CD14-positive monocyte (primary cell): ENCODE results near the gene CLCNKA. TPM values are rescaled to one million over a fixed set of nuclear protein-coding genes. Genes with fewer than 3 reads are reported as not detected.
A peak's percentile ranks its signal among the peaks of the same experiment; 100 is the strongest.

Experiments used
- DNase-seq, 3 donors: peaks; one replicate each; pipeline ENCODE4 v3.0.0-alpha.2; 2011 to 2022
- H2AFZ ChIP-seq: 2 replicates; pipeline ENCODE4 v1.6.0; 2012; ENCODE audit warnings: mild to moderate bottlenecking, low read depth, low read length, inconsistent platforms; ENCODE audit not compliant: insufficient read depth, poor library complexity, severe bottlenecking
- H3K27ac ChIP-seq, 2 donors: 1 replicate in 1 of 2; 2 replicates in 1 of 2; pipeline ENCODE4 v1.5.1; 2012 to 2013; ENCODE audit warnings: low read length in 2 of 2, control low read depth in 1 of 2, inconsistent platforms in 1 of 2, low read depth in 1 of 2, mild to moderate bottlenecking in 1 of 2
- H3K27me3 ChIP-seq, 2 donors: one replicate each; pipeline versions ENCODE4 v1.6.0 to v1.6.1; 2011 to 2013; ENCODE audit warnings: low read length in 2 of 2; ENCODE audit not compliant: control insufficient read depth in 2 of 2, insufficient read depth in 2 of 2
- H3K36me3 ChIP-seq, 2 donors: replicated peaks in 1 of 2; 1 replicate in 1 of 2; 2 replicates in 1 of 2; pipeline versions ENCODE4 v1.5.1 to v1.6.1; 2012 to 2013; ENCODE audit warnings: low read length in 2 of 2, control low read depth in 1 of 2, inconsistent platforms in 1 of 2, mild to moderate bottlenecking in 1 of 2; ENCODE audit not compliant: insufficient read depth in 2 of 2, control insufficient read depth in 1 of 2
- H3K4me1 ChIP-seq, 2 donors: 1 replicate in 1 of 2; 2 replicates in 1 of 2; pipeline versions ENCODE4 v1.5.1 to v1.6.1; 2012 to 2013; ENCODE audit warnings: low read length in 2 of 2, control low read depth in 1 of 2, inconsistent platforms in 1 of 2, mild to moderate bottlenecking in 1 of 2, moderate library complexity in 1 of 2; ENCODE audit not compliant: insufficient read depth in 2 of 2, control insufficient read depth in 1 of 2
- H3K4me2 ChIP-seq: replicated peaks from 2 replicates; pipeline ENCODE3; 2012; ENCODE audit warnings: low read length, moderate library complexity, mild to moderate bottlenecking; ENCODE audit not compliant: poor library complexity, severe bottlenecking; ENCODE audit errors: extremely low read depth
- H3K4me3 ChIP-seq, 3 experiments: fragments of 200-600 bp in 1 of 3; sonication (generic) in 1 of 3; replicated peaks in 1 of 3; 1 replicate in 2 of 3; 2 replicates in 1 of 3; pipeline ENCODE4 v1.5.1; 2011 to 2013; ENCODE audit warnings: low read length in 3 of 3, mild to moderate bottlenecking in 3 of 3, control low read depth in 2 of 3, low read depth in 2 of 3, inconsistent platforms in 1 of 3, moderate library complexity in 1 of 3
- H3K79me2 ChIP-seq: 2 replicates; pipeline ENCODE4 v1.6.0; 2012; ENCODE audit warnings: mild to moderate bottlenecking, control low read depth, inconsistent platforms, low read length, moderate library complexity; ENCODE audit not compliant: insufficient read depth
- H3K9ac ChIP-seq: 2 replicates; pipeline ENCODE4 v1.6.0; 2017; ENCODE audit warnings: low read length, mild to moderate bottlenecking; ENCODE audit not compliant: insufficient read depth, poor library complexity, severe bottlenecking
- H3K9me3 ChIP-seq, 2 donors: replicated peaks in 1 of 2; 1 replicate in 1 of 2; 2 replicates in 1 of 2; pipeline versions ENCODE4 v1.5.1 to v1.6.1; 2012 to 2013; ENCODE audit warnings: low read length in 2 of 2, control low read depth in 1 of 2; ENCODE audit not compliant: control insufficient read depth in 1 of 2, insufficient read depth in 1 of 2
- H4K20me1 ChIP-seq: 2 replicates; pipeline ENCODE4 v1.6.0; 2012; ENCODE audit warnings: mild to moderate bottlenecking, low read length, control low read depth, moderate library complexity; ENCODE audit not compliant: insufficient read depth
- H3K27ac Mint-ChIP-seq, 7 donors: one replicate each; pipeline ENCODE4 v1.8.0; 2020; ENCODE audit warnings: mild to moderate bottlenecking in 7 of 7, mixed read lengths in 7 of 7, moderate library complexity in 6 of 7, inconsistent platforms in 2 of 7
- H3K27me3 Mint-ChIP-seq, 3 donors: one replicate each; pipeline ENCODE4 v1.8.0; 2021 to 2022; ENCODE audit warnings: low read depth in 3 of 3, mild to moderate bottlenecking in 3 of 3, mixed read lengths in 3 of 3, moderate library complexity in 3 of 3, inconsistent platforms in 1 of 3
- H3K36me3 Mint-ChIP-seq, 2 donors: one replicate each; pipeline ENCODE4 v1.8.0; 2020; ENCODE audit warnings: mixed read lengths in 2 of 2, inconsistent platforms in 1 of 2, mild to moderate bottlenecking in 1 of 2
- H3K4me1 Mint-ChIP-seq: one replicate; pipeline ENCODE4 v1.8.0; 2020; ENCODE audit warnings: mild to moderate bottlenecking, mixed read lengths
- H3K4me3 Mint-ChIP-seq, 2 donors: one replicate each; pipeline ENCODE4 v1.8.0; 2020; ENCODE audit warnings: mild to moderate bottlenecking in 2 of 2, mixed read lengths in 2 of 2, moderate library complexity in 1 of 2
- H3K9me3 Mint-ChIP-seq, 7 donors: one replicate each; pipeline ENCODE4 v1.8.0; 2020 to 2022; ENCODE audit warnings: mixed read lengths in 7 of 7, mild to moderate bottlenecking in 6 of 7, moderate library complexity in 6 of 7, inconsistent platforms in 2 of 7
- WGBS: methylation state at CpG from one replicate; pipeline ENCODE4 v1.1.5; 2013; ENCODE audit warnings: missing lambda C conversion rate; ENCODE audit not compliant: insufficient coverage; 5-methylcytosine and 5-hydroxymethylcytosine counted together
- intact Hi-C, 2 donors: fragments of 100-400 bp; cut with micrococcal nuclease; formaldehyde crosslinking; loops; one replicate each; pipeline versions ENCODE4 v1.15.0 to v1.15.1; 2023
- polyA plus RNA-seq, 3 donors: library from polyadenylated mRNA; depleted of rRNA in 1 of 3; unstranded in 2 of 3; stranded (reverse) in 1 of 3; fragments of 300-500 nt in 2 of 3; fragments of >200 nt in 1 of 3; fragmentation: Illumina TruSeq in 2 of 3; gene quantifications; 1 replicate in 2 of 3; 2 replicates in 1 of 3; pipeline ENCODE4 v1.2.3, GENCODE V29; 2012 to 2021
- TF ChIP-seq, protein P1 (sequence below): fragments of 200-600 bp; IDR thresholded peaks from one replicate; pipeline ENCODE4 v1.8.0; 2022; ENCODE audit warnings: antibody characterized with exemption, mild to moderate bottlenecking

CLCNKA gene
- polyA plus RNA-seq, 3 donors = 0.07 TPM; not detected in 2

DNA sequence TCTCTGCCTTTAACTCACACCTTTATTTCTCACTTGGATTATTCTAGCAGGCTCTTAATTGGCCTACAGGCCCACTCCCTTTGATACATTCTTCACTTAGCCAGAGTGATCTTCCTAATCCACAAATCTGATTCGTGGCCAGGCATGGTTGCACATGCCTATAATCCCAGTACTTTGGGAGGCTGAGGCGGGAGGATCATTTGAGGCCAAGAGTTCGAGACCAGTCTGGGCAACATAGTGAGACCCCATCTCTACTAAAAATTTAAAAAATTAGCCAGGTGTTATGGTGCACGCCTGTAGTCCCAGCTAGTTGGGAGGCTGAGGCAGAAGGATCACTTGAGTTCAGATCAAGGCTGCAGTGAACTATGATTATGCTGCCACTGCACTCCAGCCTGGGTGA is 48.1 kb upstream of the CLCNKA start:
- H3K79me2 ChIP-seq = peaks cover 63% of the 10 kb centered on the region
- H3K4me2 ChIP-seq = no peak overlapping the region
- H3K27me3 Mint-ChIP-seq = no peaks in the 10 kb centered on the region
- no peak overlapping the region for H2AFZ ChIP-seq
- H3K27ac ChIP-seq = no peak overlapping the region
- TF ChIP-seq, protein P1, sequence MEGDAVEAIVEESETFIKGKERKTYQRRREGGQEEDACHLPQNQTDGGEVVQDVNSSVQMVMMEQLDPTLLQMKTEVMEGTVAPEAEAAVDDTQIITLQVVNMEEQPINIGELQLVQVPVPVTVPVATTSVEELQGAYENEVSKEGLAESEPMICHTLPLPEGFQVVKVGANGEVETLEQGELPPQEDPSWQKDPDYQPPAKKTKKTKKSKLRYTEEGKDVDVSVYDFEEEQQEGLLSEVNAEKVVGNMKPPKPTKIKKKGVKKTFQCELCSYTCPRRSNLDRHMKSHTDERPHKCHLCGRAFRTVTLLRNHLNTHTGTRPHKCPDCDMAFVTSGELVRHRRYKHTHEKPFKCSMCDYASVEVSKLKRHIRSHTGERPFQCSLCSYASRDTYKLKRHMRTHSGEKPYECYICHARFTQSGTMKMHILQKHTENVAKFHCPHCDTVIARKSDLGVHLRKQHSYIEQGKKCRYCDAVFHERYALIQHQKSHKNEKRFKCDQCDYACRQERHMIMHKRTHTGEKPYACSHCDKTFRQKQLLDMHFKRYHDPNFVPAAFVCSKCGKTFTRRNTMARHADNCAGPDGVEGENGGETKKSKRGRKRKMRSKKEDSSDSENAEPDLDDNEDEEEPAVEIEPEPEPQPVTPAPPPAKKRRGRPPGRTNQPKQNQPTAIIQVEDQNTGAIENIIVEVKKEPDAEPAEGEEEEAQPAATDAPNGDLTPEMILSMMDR = no peak
- H3K4me1 Mint-ChIP-seq = peaks cover 20% of the 10 kb centered on the region
- H3K4me3 ChIP-seq = no peak overlapping the region
- peaks cover 0 to 6% (median 1%) of the 10 kb centered on the region in 7 donors for H3K9me3 Mint-ChIP-seq
- DNase-seq = no peak
- peaks cover 9 to 11% of the 10 kb centered on the region in 2 donors for H3K4me1 ChIP-seq
- H3K27ac Mint-ChIP-seq = peak overlapping the region in 1 of 7 donors; percentile 0
- no peak overlapping the region for H3K4me3 Mint-ChIP-seq
- H3K36me3 Mint-ChIP-seq = peaks cover 30 to 44% of the 10 kb centered on the region in 2 donors
- no peak overlapping the region for H3K9ac ChIP-seq
- WGBS = 100% methylated on average over 2 of the region's 4 CpGs
- H4K20me1 ChIP-seq = peaks cover 36% of the 10 kb centered on the region
- peaks cover 0 to 4% of the 10 kb centered on the region in 2 donors for H3K9me3 ChIP-seq
- intact Hi-C loops = loop anchor here in 1 of 2 donors (2.0 kb wide), 1 partner anchor 25 kb away; no protein-coding TSS in a partner anchor
- peaks cover 30 to 39% of the 10 kb centered on the region in 2 donors for H3K36me3 ChIP-seq
- no peaks in the 10 kb centered on the region for H3K27me3 ChIP-seq

DNA sequence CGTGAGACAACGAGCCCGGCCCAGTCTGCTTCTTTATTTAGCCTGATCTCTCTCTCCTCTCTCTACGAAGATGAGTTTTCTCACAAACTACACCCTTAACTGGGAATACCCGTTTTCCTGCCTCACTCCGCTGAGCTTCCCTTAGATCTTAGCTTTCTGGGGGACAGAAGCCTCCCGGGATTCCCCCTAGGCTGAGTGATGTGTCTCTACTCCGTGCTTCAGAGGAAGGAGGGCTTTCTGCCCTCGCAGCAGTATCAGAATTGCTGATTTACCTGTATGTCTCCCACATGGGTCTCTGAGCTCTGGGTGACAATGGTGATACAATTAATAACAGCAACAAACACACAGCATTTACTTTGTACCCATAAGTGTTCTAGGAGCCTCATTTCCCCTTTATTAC is 47.0 kb upstream of the CLCNKA start:
- H3K4me3 ChIP-seq = peak overlapping the region; percentile 92 to 98 (median 95)
- peak overlapping the region; percentile 97 for H3K4me2 ChIP-seq
- TF ChIP-seq, protein P1 = no peak
- peak overlapping the region; percentile 89 for H3K9ac ChIP-seq
- H3K4me3 Mint-ChIP-seq = peak overlapping the region; percentile 85 to 90
- peaks cover 30% of the 10 kb centered on the region for H4K20me1 ChIP-seq
- H3K36me3 Mint-ChIP-seq = peaks cover 25 to 38% of the 10 kb centered on the region in 2 donors
- no peaks in the 10 kb centered on the region for H3K27me3 Mint-ChIP-seq
- peaks cover 21 to 31% of the 10 kb centered on the region in 2 donors for H3K36me3 ChIP-seq
- H3K27ac Mint-ChIP-seq = peak overlapping the region in 4 of 7 donors; percentile 63 to 92 (median 82)
- peaks cover 0 to 6% (median 1%) of the 10 kb centered on the region in 7 donors for H3K9me3 Mint-ChIP-seq
- DNase-seq = no peak
- no peaks in the 10 kb centered on the region for H3K9me3 ChIP-seq
- peaks cover 20% of the 10 kb centered on the region for H3K4me1 Mint-ChIP-seq
- peak overlapping the region in 1 of 2 donors; percentile 80 for H3K27ac ChIP-seq
- intact Hi-C loops = loop anchor here (2.0 to 5.0 kb wide), 2 partner anchors 26 to 38 kb away; no protein-coding TSS in a partner anchor
- H3K27me3 ChIP-seq = no peaks in the 10 kb centered on the region
- WGBS = 82% methylated on average over 5 of the region's 9 CpGs
- no peak overlapping the region for H2AFZ ChIP-seq
- peaks cover 53% of the 10 kb centered on the region for H3K79me2 ChIP-seq
- peaks cover 9 to 11% of the 10 kb centered on the region in 2 donors for H3K4me1 ChIP-seq
